ENCODE data around the gene ARFGAP1.

The ARFGAP1 gene

DNA sequence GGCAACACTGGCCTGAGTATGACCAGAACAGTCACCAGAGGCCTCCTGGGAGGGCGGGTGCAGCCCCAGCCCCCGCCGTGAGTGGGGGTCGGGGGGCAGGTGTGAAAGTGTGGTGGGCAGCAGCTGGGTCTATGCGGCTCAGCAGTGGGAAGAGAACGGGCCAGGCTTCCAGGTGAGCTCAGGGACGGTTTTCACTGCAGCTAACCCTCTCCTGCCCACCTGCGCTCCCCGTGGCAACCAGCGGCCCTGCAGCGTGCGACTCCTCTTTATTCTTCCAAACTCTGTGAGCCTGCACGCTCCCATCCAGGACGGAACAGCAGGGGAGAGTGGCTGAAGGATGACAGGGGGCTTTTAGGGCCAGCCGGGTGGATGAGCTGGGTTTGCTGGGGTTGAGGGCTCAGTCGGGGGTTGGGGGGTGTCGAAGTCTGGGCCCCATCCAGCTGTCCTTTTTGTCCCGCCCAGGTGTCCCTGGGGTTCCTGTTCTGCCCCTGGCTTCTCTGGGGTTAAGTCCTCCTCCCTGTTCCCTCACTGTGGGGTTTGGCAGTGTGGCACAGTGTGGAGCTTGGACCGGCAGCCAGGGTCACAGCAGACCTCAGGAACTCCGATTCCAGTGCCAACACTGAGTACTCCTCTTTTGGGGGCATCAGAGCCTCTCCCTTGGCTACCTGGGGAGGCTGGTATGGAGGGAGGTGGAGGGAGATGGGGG is 37.8 kb upstream of the ARFGAP1 start:
- DNase-seq, result no peak
- no peak for TF ChIP-seq POLR2A (IDR thresholded peaks at IDR 0.05; ENCODE audit: low read length)
- TF ChIP-seq GATA1 (IDR thresholded peaks at IDR 0.05; ENCODE audit: low read depth, low read length), result no peak

DNA sequence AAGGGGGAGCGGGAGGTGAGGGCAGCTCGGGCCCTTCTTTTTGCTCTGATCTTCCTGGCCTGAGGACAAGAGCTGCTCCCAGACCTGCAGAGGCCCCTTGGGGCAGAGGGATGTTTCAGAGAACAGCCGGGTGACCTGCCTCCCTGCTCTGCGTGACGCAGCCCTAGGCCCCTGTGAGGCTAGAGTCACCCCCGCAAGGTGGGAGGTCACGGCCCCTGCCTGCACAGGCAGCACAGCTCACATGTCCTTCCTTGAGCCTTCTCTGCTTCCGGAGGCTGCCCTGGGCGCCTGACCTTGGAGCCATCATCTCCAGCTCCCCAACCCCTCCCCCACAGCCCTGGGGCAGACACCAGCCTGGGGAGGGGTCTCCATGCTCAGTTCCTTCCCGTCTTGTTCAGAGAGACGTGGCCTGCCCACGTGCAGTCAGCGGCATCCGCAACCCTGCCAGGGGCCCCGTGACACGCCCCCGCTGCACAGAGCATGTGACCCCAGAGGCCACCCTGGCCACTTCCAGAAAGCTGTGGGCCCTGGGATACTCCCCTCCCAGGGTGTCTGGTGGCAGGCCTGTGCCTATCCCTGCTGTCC is 37.1 kb upstream of the ARFGAP1 start, which contains the start of gene BIRC7:
TSS of gene BIRC7 (plus strand) at position 507 of the 585 bp plus-strand sequence. CDS start 192 bp downstream, outside the sequence.
- no peak for DNase-seq
- no peak for TF ChIP-seq POLR2A (IDR thresholded peaks at IDR 0.05; ENCODE audit: low read length)
- no peak for TF ChIP-seq GATA1 (IDR thresholded peaks at IDR 0.05; ENCODE audit: low read depth, low read length)

GRCh38 chr20:63236116-63236837 is 36.3 kb upstream of the ARFGAP1 start:
- no peak for DNase-seq
- TF ChIP-seq GATA1 (IDR thresholded peaks at IDR 0.05; ENCODE audit: low read depth, low read length) (no peak), POLR2A (IDR thresholded peaks at IDR 0.05; ENCODE audit: low read length) (no peak)

GRCh38 chr20:63238031-63238430 is 34.6 kb upstream of the ARFGAP1 start:
- no peak for DNase-seq
- TF ChIP-seq POLR2A (IDR thresholded peaks at IDR 0.05; ENCODE audit: low read length), result no peak
- no peak for TF ChIP-seq GATA1 (IDR thresholded peaks at IDR 0.05; ENCODE audit: low read depth, low read length)

DNA sequence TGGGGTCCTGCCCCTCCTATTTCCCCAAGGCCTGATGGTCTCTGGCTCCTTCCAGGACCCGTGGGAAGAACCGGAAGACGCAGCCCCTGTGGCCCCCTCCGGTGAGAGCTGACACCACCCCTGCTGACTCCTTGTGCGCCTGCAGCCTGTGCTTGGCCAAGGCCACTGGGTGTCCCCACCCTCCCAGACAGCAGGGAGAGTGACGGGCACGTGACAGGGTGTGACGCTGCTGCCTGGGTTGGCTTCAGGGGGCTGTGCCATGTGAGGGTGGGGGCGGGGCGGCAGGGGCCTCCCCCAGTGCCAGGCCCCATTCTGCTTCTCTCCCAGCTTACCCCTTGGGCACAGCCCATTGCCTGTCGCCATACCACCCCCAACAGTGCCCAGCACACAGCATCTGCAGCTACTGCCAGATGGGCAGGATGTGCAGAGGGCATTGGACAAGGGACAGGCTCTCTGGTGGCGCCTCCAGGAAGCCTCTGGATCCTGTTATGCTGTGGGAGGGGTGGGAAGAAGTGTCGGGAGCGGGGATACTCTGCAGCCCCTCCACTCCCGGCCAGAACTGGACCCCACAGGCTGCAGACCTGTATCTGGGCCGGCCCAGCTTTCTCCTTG is 34.0 kb upstream of the ARFGAP1 start:
- TF ChIP-seq GATA1 (IDR thresholded peaks at IDR 0.05; ENCODE audit: low read depth, low read length) (no peak), POLR2A (IDR thresholded peaks at IDR 0.05; ENCODE audit: low read length) (no peak)

DNA sequence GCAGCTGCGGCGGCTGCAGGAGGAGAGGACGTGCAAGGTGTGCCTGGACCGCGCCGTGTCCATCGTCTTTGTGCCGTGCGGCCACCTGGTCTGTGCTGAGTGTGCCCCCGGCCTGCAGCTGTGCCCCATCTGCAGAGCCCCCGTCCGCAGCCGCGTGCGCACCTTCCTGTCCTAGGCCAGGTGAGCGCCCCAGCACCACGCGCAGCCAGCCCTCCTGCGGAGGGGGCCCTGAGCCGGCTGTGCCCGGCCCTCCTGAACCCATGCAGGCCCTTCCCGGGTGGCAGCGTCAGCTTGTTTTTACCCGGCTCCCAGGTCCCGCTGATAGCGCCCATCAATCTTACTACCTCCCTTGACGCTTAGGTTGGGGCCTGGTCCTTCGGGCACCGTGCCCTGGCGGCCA is 33.2 kb upstream of the ARFGAP1 start:
- TF ChIP-seq POLR2A (IDR thresholded peaks at IDR 0.05; ENCODE audit: low read length), result no peak
- TF ChIP-seq GATA1 (IDR thresholded peaks at IDR 0.05; ENCODE audit: low read depth, low read length), result no peak

More for the DNA sequence above, 34.0 kb upstream of the ARFGAP1 start:
- peak; percentile 31 to 35 for DNase-seq

GRCh38 chr20:63240004-63240403 is 32.6 kb upstream of the ARFGAP1 start:
- DNase-seq, result no peak
- TF ChIP-seq GATA1 (IDR thresholded peaks at IDR 0.05; ENCODE audit: low read depth, low read length) (no peak), POLR2A (IDR thresholded peaks at IDR 0.05; ENCODE audit: low read length) (no peak)

More for the DNA sequence above, 33.2 kb upstream of the ARFGAP1 start:
- DNase-seq, result no peak

- DNase-seq, result no peak
- TF ChIP-seq POLR2A (IDR thresholded peaks at IDR 0.05; ENCODE audit: low read length), result no peak
- TF ChIP-seq GATA1 (IDR thresholded peaks at IDR 0.05; ENCODE audit: low read depth, low read length), result no peak
These were observed 31.3 kb upstream of the ARFGAP1 start for GRCh38 chr20:63241272-63241671.

GRCh38 chr20:63242736-63243135 is 29.9 kb upstream of the ARFGAP1 start:
- no peak for DNase-seq
- TF ChIP-seq GATA1 (IDR thresholded peaks at IDR 0.05; ENCODE audit: low read depth, low read length), result no peak
- TF ChIP-seq POLR2A (IDR thresholded peaks at IDR 0.05; ENCODE audit: low read length), result no peak

DNA sequence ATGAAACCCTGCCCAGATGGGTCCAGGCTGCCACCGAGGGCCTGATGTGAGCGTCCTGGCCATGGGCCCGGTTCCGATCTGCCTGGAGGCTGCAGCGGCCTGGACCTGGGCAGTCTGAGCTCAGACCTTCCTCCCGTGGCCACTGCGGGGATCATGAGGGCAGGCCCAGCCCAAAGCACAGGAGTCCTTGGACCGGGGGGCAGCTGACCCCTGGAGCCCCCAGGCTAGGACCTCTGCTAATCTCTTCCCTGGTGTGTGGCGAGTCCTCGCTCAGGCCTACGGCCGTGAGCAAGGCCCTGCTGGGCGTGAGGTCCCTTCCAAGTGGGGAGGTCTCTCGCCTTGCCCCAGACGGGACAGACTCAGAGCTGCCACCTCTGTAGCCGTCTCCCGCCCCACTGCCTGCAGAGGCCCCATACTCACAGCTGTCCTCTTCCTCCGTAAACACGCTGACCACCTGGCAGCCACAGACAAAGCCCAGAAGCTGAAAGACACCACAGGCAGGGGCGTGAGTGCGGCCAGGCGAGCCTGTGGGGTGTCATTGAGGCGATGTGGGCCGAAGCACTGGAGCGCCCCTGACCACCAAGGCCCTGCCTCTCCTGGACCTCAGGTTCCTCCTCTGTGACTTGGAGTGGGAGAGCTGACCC is 28.9 kb upstream of the ARFGAP1 start:
- TF ChIP-seq GATA1 (IDR thresholded peaks at IDR 0.05; ENCODE audit: low read depth, low read length) (no peak), POLR2A (IDR thresholded peaks at IDR 0.05; ENCODE audit: low read length) (no peak)

GRCh38 chr20:63244468-63244867 is 28.1 kb upstream of the ARFGAP1 start:
- TF ChIP-seq POLR2A (IDR thresholded peaks at IDR 0.05; ENCODE audit: low read length), result no peak
- no peak for TF ChIP-seq GATA1 (IDR thresholded peaks at IDR 0.05; ENCODE audit: low read depth, low read length)

More for the DNA sequence above, 28.9 kb upstream of the ARFGAP1 start:
- no peak for DNase-seq

GRCh38 chr20:63246490-63247288 is 25.9 kb upstream of the ARFGAP1 start:
- no peak for DNase-seq
- TF ChIP-seq POLR2A (IDR thresholded peaks at IDR 0.05; ENCODE audit: low read length) (no peak), GATA1 (IDR thresholded peaks at IDR 0.05; ENCODE audit: low read depth, low read length) (no peak)

More at GRCh38 chr20:63244468-63244867, 28.1 kb upstream of the ARFGAP1 start:
- DNase-seq, result no peak

Data from erythroblast (primary cell).